HFFc6 (cell line): ENCODE measurements around the gene IQCH. TPM values are rescaled to one million over a fixed set of nuclear protein-coding genes. Genes with fewer than 3 reads are reported as not detected.

Experiments
- DNase-seq: peaks from one replicate; pipeline ENCODE4 v3.0.0-alpha.2; 2018
- H3K27ac Mint-ChIP-seq: 2 replicates; pipeline ENCODE4 v1.8.0; 2020; ENCODE audit warnings: mild to moderate bottlenecking, mixed read lengths
- H3K27me3 Mint-ChIP-seq: 2 replicates; pipeline ENCODE4 v1.8.0; 2021; ENCODE audit warnings: mild to moderate bottlenecking, moderate library complexity, mixed read lengths; ENCODE audit not compliant: insufficient read depth
- H3K36me3 Mint-ChIP-seq: 2 replicates; pipeline ENCODE4 v1.8.0; 2021; ENCODE audit warnings: low read depth, mixed read lengths
- H3K4me1 Mint-ChIP-seq: 2 replicates; pipeline ENCODE4 v1.8.0; 2020; ENCODE audit warnings: low read depth, mixed read lengths
- H3K4me3 Mint-ChIP-seq: 2 replicates; pipeline ENCODE4 v1.8.0; 2020; ENCODE audit warnings: mild to moderate bottlenecking, moderate library complexity, mixed read lengths
- H3K9me3 Mint-ChIP-seq: 2 replicates; pipeline ENCODE4 v1.8.0; 2020; ENCODE audit warnings: mild to moderate bottlenecking, mixed read lengths
- CTCF ChIP-seq: fragments of 200-600 bp; sonication (generic); IDR thresholded peaks from 2 replicates; pipeline ENCODE4 v1.5.0; 2021; ENCODE audit warnings: antibody characterized with exemption, mild to moderate bottlenecking
- total RNA-seq, 6 experiments: library from RNA; stranded (reverse); fragmentation: NEBNext Ultra II Directional; extraction: Animal tissue kit (Norgen Biotek cat#: 25700); gene quantifications; 2 replicates in 1 of 6; 3 replicates in 5 of 6; pipeline ENCODE4 v1.2.3, GENCODE V29; 2021

IQCH gene
- total RNA-seq, 6 experiments from 2014 or later = 1.1 to 2.2 (median 1.5) TPM

DNA sequence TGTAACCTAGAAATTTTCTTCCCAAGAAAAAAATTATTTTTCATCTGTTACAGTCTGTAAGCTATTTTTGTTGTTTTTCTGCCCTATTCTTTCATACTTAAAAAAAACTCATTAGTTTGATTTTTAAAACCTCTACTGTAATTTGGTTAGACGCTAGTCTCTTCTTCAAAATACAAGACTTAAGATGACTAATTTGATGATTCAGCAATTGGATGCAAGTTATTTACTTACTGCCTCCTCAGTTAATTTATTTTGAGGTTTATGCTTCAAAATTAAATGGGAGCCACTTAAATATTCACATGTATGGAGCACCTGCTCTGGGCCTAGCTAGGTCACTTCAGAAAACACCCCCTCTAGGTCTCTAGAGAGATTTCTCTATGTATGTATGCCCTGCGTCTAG lies 132.4 kb downstream of the IQCH start:
- no peak for DNase-seq
- H3K9me3 Mint-ChIP-seq = no peaks in the 10 kb centered on the region
- no peak for TF ChIP-seq CTCF
- H3K4me3 Mint-ChIP-seq = no peak overlapping the region
- no peaks in the 10 kb centered on the region for H3K36me3 Mint-ChIP-seq
- no peaks in the 10 kb centered on the region for H3K4me1 Mint-ChIP-seq
- H3K27ac Mint-ChIP-seq = no peak overlapping the region
- H3K27me3 Mint-ChIP-seq = peaks cover 11% of the 10 kb centered on the region

DNA sequence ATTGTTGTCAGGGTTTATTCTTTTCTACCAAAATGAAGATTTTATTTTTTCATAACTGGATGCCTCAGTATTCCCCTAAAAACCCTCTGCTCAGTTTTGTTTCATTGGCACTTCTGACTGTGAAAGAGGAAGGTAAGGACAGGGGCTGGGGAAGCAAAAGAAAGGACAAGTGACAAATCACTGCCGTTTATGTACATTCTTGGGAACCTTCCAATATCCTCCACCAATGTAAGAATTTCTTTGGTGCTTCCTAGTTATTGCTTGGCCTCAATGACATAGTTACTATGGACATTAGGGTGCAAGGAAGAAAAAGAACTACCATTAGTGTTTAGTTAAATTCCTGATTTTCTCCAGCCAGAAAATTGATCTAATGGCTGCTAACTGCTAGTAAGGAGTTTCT lies 135.4 kb downstream of the IQCH start:
- H3K27me3 Mint-ChIP-seq = peaks cover 14% of the 10 kb centered on the region
- no peaks in the 10 kb centered on the region for H3K4me1 Mint-ChIP-seq
- no peak for TF ChIP-seq CTCF
- no peaks in the 10 kb centered on the region for H3K9me3 Mint-ChIP-seq
- H3K4me3 Mint-ChIP-seq = no peak overlapping the region
- no peaks in the 10 kb centered on the region for H3K36me3 Mint-ChIP-seq
- no peak for DNase-seq
- H3K27ac Mint-ChIP-seq = no peak overlapping the region

DNA sequence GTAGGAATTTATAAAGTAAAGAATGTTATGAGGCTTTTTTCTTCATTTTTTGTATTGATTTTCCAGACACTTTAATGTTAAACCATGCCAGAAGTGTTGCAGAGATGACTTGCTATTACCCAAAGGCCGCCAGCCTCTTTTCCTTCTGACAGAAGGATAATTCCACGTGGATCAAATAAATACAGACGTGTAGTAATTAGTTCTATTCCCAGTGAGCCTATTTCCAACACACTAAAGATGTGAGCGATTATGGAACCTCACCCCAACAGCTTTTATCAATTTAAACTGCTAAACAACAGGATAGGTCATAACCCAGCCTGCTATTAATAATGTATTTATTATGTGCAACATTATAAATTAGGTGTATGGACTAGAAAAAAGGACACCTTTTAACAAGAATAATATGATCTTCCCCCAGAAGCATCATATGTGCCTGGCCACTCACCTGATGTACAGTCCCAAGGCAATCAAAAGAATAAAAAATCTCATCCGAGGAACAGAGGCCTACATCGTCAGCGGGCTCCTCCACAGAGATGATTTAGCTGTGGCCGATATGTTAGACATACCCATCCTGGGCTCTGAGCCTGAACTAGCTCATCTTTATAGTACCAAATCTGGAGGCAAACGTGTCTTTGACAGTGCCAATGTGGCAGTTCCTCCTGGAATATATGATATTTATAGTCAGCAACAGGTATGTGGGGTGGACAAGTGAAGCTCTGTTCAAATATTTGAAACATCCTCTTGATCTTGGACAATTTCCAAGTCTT lies 140.5 kb downstream of the IQCH start:
- Mint-ChIP-seq H3K27me3 (peaks cover 8% of the 10 kb centered on the region), H3K9me3 (no peaks in the 10 kb centered on the region), H3K4me1 (no peaks in the 10 kb centered on the region), H3K36me3 (no peaks in the 10 kb centered on the region), H3K4me3 (no peak overlapping the region), H3K27ac (no peak overlapping the region)
- no peak for TF ChIP-seq CTCF
- DNase-seq = no peak

GRCh38 chr15:67396114-67396513 lies 141.5 kb downstream of the IQCH start:
- Mint-ChIP-seq H3K9me3 (no peaks in the 10 kb centered on the region), H3K36me3 (no peaks in the 10 kb centered on the region), H3K27me3 (peaks cover 9% of the 10 kb centered on the region), H3K4me3 (no peak overlapping the region), H3K4me1 (no peaks in the 10 kb centered on the region), H3K27ac (no peak overlapping the region)
- no peak for DNase-seq
- TF ChIP-seq CTCF = no peak

DNA sequence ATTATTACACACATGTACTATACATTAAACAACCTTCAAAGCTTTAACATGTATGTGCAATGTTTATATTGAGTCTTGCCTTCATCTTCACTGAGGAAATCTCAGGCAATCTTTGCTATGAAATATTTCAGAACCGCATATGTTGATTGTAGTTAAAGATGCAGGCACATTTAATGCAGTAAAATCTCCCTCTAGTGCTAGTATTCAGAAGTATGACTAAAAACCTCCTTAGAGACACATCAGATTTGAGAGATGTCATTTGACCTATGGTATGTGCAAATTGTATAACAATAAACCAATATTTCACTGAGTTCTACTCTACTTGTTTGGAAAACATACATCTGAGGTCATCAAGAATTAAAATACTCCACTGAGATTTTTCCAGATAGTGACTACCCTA lies 142.6 kb downstream of the IQCH start:
- H3K36me3 Mint-ChIP-seq = no peaks in the 10 kb centered on the region
- H3K27me3 Mint-ChIP-seq = peaks cover 8% of the 10 kb centered on the region
- no peak overlapping the region for H3K4me3 Mint-ChIP-seq
- no peak for DNase-seq
- peak; percentile 40 for TF ChIP-seq CTCF
- H3K4me1 Mint-ChIP-seq = no peaks in the 10 kb centered on the region
- H3K9me3 Mint-ChIP-seq = no peaks in the 10 kb centered on the region
- H3K27ac Mint-ChIP-seq = no peak overlapping the region
